Smooth muscle cell of the brain vasculature (primary cell): ENCODE measurements around the gene PANK4.
A peak's percentile ranks its signal among the peaks of the same experiment; 100 is the strongest.
"Not testable (repeated sequence)": the region's sequence is repeated elsewhere in the genome, so short reads cannot be mapped to it uniquely, and the experiment has no call there.

Experiments
- DNase-seq: peaks from one replicate; pipeline ENCODE4 v3.0.0-alpha.2; 2012; ENCODE audit warnings: low read depth, low spot score

The PANK4 gene

DNA sequence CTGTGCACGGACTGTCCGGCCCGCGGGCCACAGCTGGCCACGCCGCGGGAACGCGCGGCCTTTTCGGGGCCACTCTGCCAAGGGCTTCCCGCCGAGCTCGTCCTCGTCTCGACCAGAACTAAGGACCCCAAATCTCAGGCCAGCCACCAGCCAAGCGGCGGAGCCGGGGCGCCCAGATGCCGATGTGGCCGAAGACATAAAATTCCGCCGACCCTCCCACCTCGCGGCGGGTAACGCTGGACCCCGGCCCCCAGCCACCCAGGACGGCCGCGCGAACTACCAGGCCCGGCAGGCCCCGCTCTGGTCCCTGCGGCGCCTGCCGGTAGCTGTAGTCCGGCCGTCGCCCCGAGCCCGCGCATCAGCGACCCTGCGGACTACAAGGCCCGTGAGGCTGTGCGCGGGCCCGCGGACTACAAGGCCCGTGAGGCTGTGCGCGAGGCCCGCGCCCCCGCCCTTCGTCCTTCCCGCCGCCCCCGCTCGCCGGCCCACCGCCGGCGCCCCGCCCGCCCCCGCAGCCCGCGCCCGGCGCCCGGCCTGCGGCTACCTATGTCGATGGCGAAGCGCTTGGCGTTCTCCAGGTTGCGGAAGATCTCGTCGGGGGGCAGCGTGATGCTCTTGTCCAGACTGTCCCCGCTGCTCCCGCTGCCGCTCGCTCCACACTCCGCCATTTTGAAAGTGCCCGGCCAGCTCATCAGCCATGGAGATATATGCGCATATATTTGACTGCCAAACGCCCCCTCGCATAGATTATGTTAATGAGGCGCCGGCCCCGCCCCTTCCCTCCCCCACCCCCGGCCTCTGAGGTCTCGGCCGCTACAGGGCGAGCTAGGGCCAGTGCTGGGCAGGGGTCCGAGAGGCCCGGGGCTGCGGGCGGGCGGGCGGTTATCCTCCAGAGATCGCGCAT is at the start of gene PANK4:
PANK4 (minus strand) TSS at position 677 of the 904 bp plus-strand sequence; CDS start at position 668, 9 bp downstream.
- DNase-seq: peak; percentile 84

- DNase-seq: no peak
Measured at GRCh38 chr1:2574350-2574749, 48.0 kb upstream of the PANK4 start.

- no peak for DNase-seq
Measured at GRCh38 chr1:2573250-2573920, 47.0 kb upstream of the PANK4 start.

DNA sequence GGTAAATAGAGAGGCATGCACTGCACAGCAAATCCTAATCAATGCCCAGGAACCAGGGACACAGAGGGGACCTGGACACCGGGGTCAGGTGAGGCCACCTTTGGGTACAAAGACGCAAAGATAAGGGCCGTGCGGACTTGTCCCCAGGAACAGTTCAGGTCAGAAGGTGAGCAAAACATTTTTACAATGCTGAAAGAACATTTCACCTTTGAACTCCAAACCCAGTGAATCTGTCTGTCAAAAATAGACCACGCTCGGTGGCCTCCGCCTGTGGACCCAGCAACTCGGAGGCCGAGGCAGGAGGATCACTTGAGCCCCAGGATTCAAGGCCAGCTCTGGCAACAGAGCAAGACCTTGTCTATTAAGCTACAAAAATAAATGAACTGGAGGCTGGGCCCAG is 45.0 kb upstream of the PANK4 start:
- DNase-seq: no peak

DNA sequence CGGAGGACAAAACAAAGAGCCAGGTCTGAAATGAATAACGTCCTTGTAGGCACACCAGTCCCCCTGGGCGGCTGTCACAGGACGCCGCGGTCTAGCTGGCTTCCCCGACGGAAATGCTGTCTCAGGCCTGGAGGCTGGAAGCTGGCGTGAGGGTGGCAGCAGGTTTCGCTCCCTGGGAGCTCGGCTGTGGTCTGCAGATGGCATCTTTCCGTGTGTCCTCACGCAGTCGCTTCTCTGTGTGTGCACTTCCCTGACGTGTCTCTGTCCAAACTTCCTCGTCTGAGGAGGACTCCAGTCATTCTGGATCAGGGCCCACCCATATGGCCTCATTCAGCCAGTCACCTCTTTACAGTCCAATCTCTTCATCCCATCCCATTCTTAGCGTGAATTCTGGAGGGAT is 43.9 kb upstream of the PANK4 start:
- no peak for DNase-seq

DNA sequence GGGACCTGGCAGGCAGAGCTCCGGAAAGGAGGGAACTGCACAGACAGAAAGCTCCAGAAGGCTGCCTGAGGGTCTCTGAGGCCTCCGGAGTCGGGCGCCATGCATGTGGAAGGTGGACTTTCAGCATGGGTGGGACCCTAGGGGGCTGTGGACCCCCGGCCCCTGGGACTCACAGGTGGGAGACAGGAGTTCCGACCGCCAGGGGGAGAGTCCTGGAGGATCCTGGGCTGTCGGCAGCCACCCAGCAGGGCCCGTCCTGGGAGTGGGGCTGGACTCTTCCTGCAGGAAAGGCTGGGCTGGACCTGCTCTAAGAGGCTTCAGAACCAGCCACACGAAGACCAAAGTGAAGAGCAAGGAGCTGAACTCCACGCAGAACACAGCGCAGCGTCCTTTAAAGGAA is 43.3 kb upstream of the PANK4 start:
- DNase-seq: not testable (repeated sequence)

DNA sequence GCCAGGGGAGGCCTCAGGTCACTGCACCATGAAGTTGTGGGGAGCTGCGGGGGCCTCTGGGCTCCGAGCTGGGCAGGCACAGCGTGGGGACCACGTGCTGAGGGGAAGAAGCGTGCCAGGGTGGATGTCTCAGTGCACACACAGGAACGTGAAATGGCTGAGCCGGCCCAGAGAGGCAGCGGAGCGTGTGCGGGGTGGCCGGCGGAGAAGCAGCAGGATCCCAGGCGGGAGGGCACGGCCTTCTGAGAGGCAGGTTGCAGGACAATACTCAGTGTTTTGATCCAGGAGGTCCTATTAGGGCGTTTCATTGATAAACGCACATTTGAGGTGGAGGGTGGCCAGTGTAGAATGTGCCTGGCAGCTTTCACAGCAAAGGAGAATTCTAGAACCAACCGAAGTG is 42.7 kb upstream of the PANK4 start:
- no peak for DNase-seq

DNA sequence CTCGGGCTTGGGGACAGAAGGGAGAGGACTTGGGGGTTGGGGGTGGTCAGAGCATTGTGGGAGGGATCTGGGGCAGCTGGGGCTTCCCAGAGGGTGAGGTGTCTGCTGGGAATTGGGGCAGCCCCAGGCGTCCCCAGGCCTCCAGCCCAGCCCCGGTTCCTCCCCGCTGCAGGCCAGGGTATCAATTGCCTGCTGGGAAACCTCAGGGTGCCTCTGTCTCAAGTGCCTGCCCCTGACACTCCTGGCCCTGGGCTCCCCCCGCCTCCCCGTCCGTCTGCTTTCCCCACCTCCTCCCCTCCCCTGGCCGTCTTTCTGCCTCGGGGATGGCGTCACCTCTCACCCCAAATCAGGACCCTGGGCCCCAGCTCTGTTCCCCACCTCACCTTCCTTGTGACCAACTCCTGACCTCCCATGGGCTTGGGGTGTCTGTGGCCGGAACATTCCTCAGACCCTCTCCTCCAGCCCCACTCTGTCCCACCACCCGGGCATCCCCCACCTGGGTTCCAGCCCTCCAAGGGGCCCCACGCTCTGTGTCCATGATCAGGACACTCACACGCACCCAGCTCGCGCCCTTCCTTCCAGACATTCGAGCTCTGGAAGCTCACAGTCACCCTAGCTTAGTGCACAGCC is 41.9 kb upstream of the PANK4 start:
- not testable (repeated sequence) for DNase-seq

DNA sequence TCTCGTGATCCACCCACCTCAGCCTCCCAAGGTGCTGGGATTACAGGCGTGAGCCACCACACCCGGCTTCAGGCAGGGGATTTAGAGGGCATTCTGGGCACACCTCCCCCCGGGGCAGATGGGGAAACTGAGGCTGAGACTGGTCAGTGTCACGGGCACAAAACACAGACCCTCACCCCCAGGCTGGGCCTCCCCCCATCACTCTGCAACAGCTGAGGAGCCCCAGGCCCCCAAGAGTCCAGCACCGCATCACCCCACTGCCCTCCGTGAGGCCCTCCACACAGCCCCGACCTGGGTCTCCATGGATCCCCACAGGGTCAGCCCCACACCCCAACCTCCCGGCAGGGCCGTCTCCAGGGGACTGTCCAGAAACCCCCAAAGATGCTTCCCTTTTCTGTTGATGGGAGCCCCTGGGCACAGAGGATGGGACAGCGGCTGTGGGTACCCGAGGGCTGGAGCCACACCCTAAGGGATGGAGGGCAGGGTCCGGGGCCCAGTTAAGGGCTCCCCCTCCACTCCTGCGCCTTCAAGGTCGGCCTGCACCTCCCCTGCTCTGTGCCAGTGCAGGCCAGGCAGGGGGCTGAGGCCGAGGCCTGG is 40.8 kb upstream of the PANK4 start:
- DNase-seq: no peak

- no peak for DNase-seq
Measured at GRCh38 chr1:2566101-2567045, 40.0 kb upstream of the PANK4 start.

DNA sequence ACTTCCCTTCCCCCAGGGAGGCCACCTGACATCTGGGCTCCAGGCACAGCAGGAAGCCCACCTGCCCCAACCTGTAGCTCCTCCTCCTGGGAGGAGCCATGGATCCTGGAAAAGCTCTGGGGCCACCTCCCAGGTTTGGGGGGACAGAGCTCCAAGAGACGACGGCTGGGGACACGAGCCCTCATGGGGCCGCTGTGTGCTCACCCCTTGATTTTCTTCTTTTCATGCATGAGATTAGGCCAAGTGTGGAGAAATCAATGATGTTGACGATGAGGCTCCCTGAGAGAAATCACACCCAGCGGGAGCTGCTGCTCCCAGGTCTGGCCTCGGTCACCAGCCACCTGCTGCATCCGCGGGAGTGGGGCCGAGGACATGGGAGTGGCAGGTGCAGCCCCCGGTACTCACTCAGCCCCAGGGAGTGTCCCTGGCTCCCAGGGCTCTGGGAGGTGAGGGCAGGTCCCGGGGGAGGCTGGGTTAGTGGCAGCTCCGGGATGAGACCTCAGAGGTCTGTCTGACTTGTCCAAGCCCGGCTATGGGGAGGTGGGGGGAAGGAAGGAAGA is 38.5 kb upstream of the PANK4 start:
- no peak for DNase-seq

GRCh38 chr1:2564006-2564814 is 37.8 kb upstream of the PANK4 start:
- DNase-seq: no peak

- DNase-seq: no peak
Measured at GRCh38 chr1:2563205-2563604, 36.8 kb upstream of the PANK4 start.

DNA sequence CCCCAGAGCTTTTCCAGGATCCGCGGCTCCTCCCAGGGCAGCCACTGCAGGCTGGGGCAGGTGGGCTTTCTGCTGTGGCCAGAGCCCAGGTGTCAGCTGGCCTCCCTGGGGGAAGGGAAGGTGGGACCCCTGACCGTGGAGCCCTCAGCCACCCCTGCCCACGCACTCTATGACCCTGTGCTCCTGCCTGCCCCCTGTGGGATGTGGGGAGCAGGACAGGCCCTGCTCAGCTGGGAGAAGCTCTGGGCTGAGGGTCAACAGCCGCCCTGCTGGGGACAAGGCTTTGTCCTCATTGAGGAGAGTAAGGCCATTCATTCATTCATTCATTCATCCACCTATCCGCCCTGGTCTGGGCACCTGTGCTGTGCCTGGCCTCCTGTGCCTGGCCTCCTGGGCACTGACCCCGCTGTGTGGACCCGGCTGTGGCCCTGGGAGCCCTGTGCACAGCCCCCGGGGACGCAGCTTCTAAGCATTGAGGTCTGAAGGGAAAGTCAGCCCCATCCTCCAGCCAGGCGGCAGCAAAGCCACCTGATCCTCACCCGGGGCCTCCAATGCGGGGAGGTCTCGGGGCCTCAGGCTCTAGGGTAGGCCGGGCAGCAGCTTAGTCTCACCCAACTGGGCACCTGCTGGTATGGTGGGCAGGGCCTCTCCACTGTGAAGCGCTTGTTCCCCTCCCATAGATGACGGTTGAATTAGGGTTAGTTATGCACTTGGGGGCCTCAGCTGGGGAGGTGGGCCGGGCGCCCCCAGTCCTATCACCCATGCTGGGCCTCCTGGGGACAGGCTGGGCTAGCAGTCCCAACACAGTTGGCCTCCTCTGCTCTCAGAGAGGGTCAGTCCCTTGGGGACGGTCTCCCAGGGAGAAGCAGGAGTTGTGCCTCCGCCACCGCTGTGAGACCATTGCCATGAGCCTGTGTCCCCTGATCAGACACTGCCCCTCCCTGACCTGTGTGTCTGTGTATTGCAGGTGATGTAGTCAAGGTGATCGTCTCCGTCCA is 35.8 kb upstream of the PANK4 start:
- no peak for DNase-seq

- DNase-seq: no peak
Measured at GRCh38 chr1:2561446-2561845, 35.0 kb upstream of the PANK4 start.

DNA sequence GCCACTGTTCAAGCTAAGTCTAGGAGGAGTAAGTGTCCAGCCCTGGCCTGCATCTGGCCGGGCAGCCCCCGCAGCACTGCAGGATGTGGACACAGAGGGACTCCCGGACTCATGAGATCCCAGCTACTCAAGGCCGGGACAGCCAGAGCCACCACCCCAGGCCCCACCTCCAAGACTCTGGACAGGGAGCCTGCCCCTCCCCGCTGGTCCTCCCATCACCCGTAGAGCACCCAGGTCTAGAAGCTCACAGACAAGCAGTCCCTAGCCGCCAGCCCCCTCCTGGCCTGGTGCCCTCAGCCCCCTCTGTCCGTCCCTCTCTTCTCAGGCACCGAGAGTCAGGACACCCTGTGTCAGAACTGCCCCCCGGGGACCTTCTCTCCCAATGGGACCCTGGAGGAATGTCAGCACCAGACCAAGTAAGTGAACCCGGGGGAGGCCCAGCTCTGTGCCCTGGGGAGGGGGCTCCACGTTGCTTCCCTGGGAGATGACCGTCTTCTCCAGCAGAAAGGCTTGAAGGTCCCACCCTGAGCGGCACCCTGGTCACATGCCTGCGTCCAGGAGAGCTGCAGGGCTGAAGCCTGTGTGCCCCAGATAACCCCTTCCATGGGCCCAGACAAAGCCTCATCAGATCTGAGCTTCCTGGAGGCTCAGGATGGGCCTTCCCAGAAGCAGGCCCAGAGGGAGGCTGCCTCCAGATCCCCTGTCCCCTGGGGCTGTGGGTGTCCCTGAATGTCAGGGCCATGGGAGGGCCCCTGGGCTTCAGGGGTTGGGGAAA is 34.1 kb upstream of the PANK4 start:
- no peak for DNase-seq

- DNase-seq: no peak
Measured at GRCh38 chr1:2559509-2560298, 33.3 kb upstream of the PANK4 start.
